ENCODE results near the gene POLRMT. TPM values are rescaled to one million over a fixed set of nuclear protein-coding genes. Genes with fewer than 3 reads are reported as not detected.
"Not testable (repeated sequence)": the region's sequence is repeated elsewhere in the genome, so short reads cannot be mapped to it uniquely, and the experiment has no call there.

The POLRMT gene
- polyA plus RNA-seq, 4 donors = 37.1 to 65.9 (median 53.1) TPM

- DNase-seq (ENCODE audit: low read depth in 4 of 4, low spot score in 3 of 4) = no peak
These were observed 714 bp downstream of the POLRMT start for GRCh38 chr19:632579-633067.

- no peak for DNase-seq (ENCODE audit: low read depth in 4 of 4, low spot score in 3 of 4)
These were observed 3.2 kb downstream of the POLRMT start for GRCh38 chr19:629961-630714.

- DNase-seq (ENCODE audit: low read depth in 4 of 4, low spot score in 3 of 4) = not testable (repeated sequence)
These were observed 3.8 kb downstream of the POLRMT start for GRCh38 chr19:629515-629914.

- no peak for DNase-seq (ENCODE audit: low read depth in 4 of 4, low spot score in 3 of 4)
These were observed 5.2 kb downstream of the POLRMT start for GRCh38 chr19:628168-628567.

GRCh38 chr19:626566-626965 lies 6.8 kb downstream of the POLRMT start:
- DNase-seq (ENCODE audit: low read depth in 4 of 4, low spot score in 3 of 4) = not testable (repeated sequence)

GRCh38 chr19:625257-625656 lies 8.1 kb downstream of the POLRMT start:
- DNase-seq (ENCODE audit: low read depth in 4 of 4, low spot score in 3 of 4) = no peak

GRCh38 chr19:624433-625109 lies 8.8 kb downstream of the POLRMT start:
- DNase-seq (ENCODE audit: low read depth in 4 of 4, low spot score in 3 of 4) = no peak

GRCh38 chr19:623974-624373 lies 9.4 kb downstream of the POLRMT start:
- no peak for DNase-seq (ENCODE audit: low read depth in 4 of 4, low spot score in 3 of 4)

- no peak for DNase-seq (ENCODE audit: low read depth in 4 of 4, low spot score in 3 of 4)
These were observed 10.0 kb downstream of the POLRMT start for GRCh38 chr19:623175-623916.

GRCh38 chr19:622666-623065 lies 10.7 kb downstream of the POLRMT start:
- no peak for DNase-seq (ENCODE audit: low read depth in 4 of 4, low spot score in 3 of 4)

- no peak for DNase-seq (ENCODE audit: low read depth in 4 of 4, low spot score in 3 of 4)
These were observed 11.5 kb downstream of the POLRMT start for GRCh38 chr19:621819-622218.

- DNase-seq (ENCODE audit: low read depth in 4 of 4, low spot score in 3 of 4) = not testable (repeated sequence)
These were observed 12.1 kb downstream of the POLRMT start for GRCh38 chr19:621191-621590.

GRCh38 chr19:620166-620862 lies 13.0 kb downstream of the POLRMT start:
- DNase-seq (ENCODE audit: low read depth in 4 of 4, low spot score in 3 of 4) = no peak

- DNase-seq (ENCODE audit: low read depth in 4 of 4, low spot score in 3 of 4) = no peak
These were observed 13.9 kb downstream of the POLRMT start for GRCh38 chr19:619286-620002.

GRCh38 chr19:618674-619285 lies 14.6 kb downstream of the POLRMT start:
- no peak for DNase-seq (ENCODE audit: low read depth in 4 of 4, low spot score in 3 of 4)

GRCh38 chr19:618247-618619 lies 15.1 kb downstream of the POLRMT start:
- DNase-seq (ENCODE audit: low read depth in 4 of 4, low spot score in 3 of 4) = no peak

GRCh38 chr19:617551-618246 lies 15.6 kb downstream of the POLRMT start:
- DNase-seq (ENCODE audit: low read depth in 4 of 4, low spot score in 3 of 4) = no peak

GRCh38 chr19:616747-617526 lies 16.4 kb downstream of the POLRMT start:
- no peak for DNase-seq (ENCODE audit: low read depth in 4 of 4, low spot score in 3 of 4)
